Measurements from ENCODE around the gene KIAA1210. TPM values are rescaled to one million over a fixed set of nuclear protein-coding genes. Genes with fewer than 3 reads are reported as not detected.

Gene KIAA1210
- total RNA-seq = not detected

- ChIA-PET CTCF (interaction anchor here (1.2 kb wide), 1 partner anchor 157 kb away, joined by 3 read pairs; no protein-coding TSS in a partner anchor), POLR2A (no interaction called here)
- Mint-ChIP-seq H3K27ac (no peak within 1 kb of the TSS), H3K36me3 (ENCODE audit: low read depth) (no peaks in the 10 kb centered on the region), H3K4me3 (no peak within 1 kb of the TSS), H3K27me3 (peaks cover 4% of the 10 kb centered on the region), H3K4me1 (no peaks in the 10 kb centered on the region), H3K9me3 (no peaks in the 10 kb centered on the region)
- DNase-seq = no peak
These were observed at the start of gene KIAA1210 for GRCh38 chrX:119127650-119128049. Gene KIAA1210 (minus strand): TSS chrX:119127812. CDS start chrX:119123642, 4,170 bp downstream.

GRCh38 chrX:119177278-119177677 lies 49.7 kb upstream of the KIAA1210 start:
- Mint-ChIP-seq H3K4me1 (no peaks in the 10 kb centered on the region), H3K27me3 (no peaks in the 10 kb centered on the region), H3K4me3 (no peak overlapping the region), H3K27ac (no peak overlapping the region), H3K36me3 (ENCODE audit: low read depth) (no peaks in the 10 kb centered on the region), H3K9me3 (no peaks in the 10 kb centered on the region)
- ChIA-PET POLR2A (no interaction called here), CTCF (interaction anchor here (1.2 kb wide), 1 partner anchor 29 kb away, joined by 3 read pairs; no protein-coding TSS in a partner anchor)
- no peak for DNase-seq

- H3K27ac Mint-ChIP-seq = no peak overlapping the region
- H3K27me3 Mint-ChIP-seq = no peaks in the 10 kb centered on the region
- no peaks in the 10 kb centered on the region for H3K9me3 Mint-ChIP-seq
- no peak overlapping the region for H3K4me3 Mint-ChIP-seq
- DNase-seq = no peak
- H3K36me3 Mint-ChIP-seq (ENCODE audit: low read depth) = no peaks in the 10 kb centered on the region
- H3K4me1 Mint-ChIP-seq = no peaks in the 10 kb centered on the region
- CTCF ChIA-PET = no interaction called here
- POLR2A ChIA-PET = no interaction called here
These were observed 47.3 kb upstream of the KIAA1210 start for GRCh38 chrX:119174900-119175299.

- Mint-ChIP-seq H3K27ac (no peak overlapping the region), H3K4me1 (no peaks in the 10 kb centered on the region), H3K36me3 (ENCODE audit: low read depth) (no peaks in the 10 kb centered on the region), H3K9me3 (no peaks in the 10 kb centered on the region), H3K4me3 (no peak overlapping the region), H3K27me3 (peaks cover 4% of the 10 kb centered on the region)
- DNase-seq = no peak
- ChIA-PET POLR2A (no interaction called here), CTCF (no interaction called here)
These were observed 40.5 kb upstream of the KIAA1210 start for GRCh38 chrX:119168104-119168503.

- ChIA-PET CTCF (no interaction called here), POLR2A (no interaction called here)
- peaks cover 3% of the 10 kb centered on the region for H3K27me3 Mint-ChIP-seq
- no peak overlapping the region for H3K27ac Mint-ChIP-seq
- no peaks in the 10 kb centered on the region for H3K4me1 Mint-ChIP-seq
- no peak overlapping the region for H3K4me3 Mint-ChIP-seq
- H3K36me3 Mint-ChIP-seq (ENCODE audit: low read depth) = no peaks in the 10 kb centered on the region
- DNase-seq = no peak
- no peaks in the 10 kb centered on the region for H3K9me3 Mint-ChIP-seq
These were observed 30.6 kb upstream of the KIAA1210 start for GRCh38 chrX:119158226-119158625.

- DNase-seq = no peak
- Mint-ChIP-seq H3K9me3 (no peaks in the 10 kb centered on the region), H3K4me1 (no peaks in the 10 kb centered on the region), H3K27me3 (peaks cover 13% of the 10 kb centered on the region), H3K4me3 (no peak overlapping the region), H3K36me3 (ENCODE audit: low read depth) (no peaks in the 10 kb centered on the region), H3K27ac (no peak overlapping the region)
- ChIA-PET POLR2A (no interaction called here), CTCF (no interaction called here)
These were observed 28.6 kb upstream of the KIAA1210 start for GRCh38 chrX:119156241-119156640.

GRCh38 chrX:119155416-119156035 lies 27.9 kb upstream of the KIAA1210 start:
- peaks cover 13% of the 10 kb centered on the region for H3K27me3 Mint-ChIP-seq
- H3K27ac Mint-ChIP-seq = no peak overlapping the region
- DNase-seq = no peak
- POLR2A ChIA-PET = no interaction called here
- H3K4me1 Mint-ChIP-seq = no peaks in the 10 kb centered on the region
- CTCF ChIA-PET = no interaction called here
- no peak overlapping the region for H3K4me3 Mint-ChIP-seq
- no peaks in the 10 kb centered on the region for H3K9me3 Mint-ChIP-seq
- no peaks in the 10 kb centered on the region for H3K36me3 Mint-ChIP-seq (ENCODE audit: low read depth)

GRCh38 chrX:119151051-119151380 lies 23.4 kb upstream of the KIAA1210 start:
- CTCF ChIA-PET = no interaction called here
- POLR2A ChIA-PET = no interaction called here
- Mint-ChIP-seq H3K36me3 (ENCODE audit: low read depth) (no peaks in the 10 kb centered on the region), H3K27ac (no peak overlapping the region), H3K9me3 (no peaks in the 10 kb centered on the region), H3K4me1 (no peaks in the 10 kb centered on the region), H3K27me3 (peaks cover 13% of the 10 kb centered on the region), H3K4me3 (no peak overlapping the region)
- DNase-seq = no peak

GRCh38 chrX:119150163-119151050 lies 22.8 kb upstream of the KIAA1210 start:
- H3K9me3 Mint-ChIP-seq = no peaks in the 10 kb centered on the region
- ChIA-PET POLR2A (no interaction called here), CTCF (no interaction called here)
- H3K27ac Mint-ChIP-seq = no peak overlapping the region
- no peak overlapping the region for H3K4me3 Mint-ChIP-seq
- DNase-seq = no peak
- H3K36me3 Mint-ChIP-seq (ENCODE audit: low read depth) = no peaks in the 10 kb centered on the region
- peaks cover 12% of the 10 kb centered on the region for H3K27me3 Mint-ChIP-seq
- H3K4me1 Mint-ChIP-seq = no peaks in the 10 kb centered on the region

GRCh38 chrX:119147486-119147885 lies 19.9 kb upstream of the KIAA1210 start:
- no peak overlapping the region for H3K27ac Mint-ChIP-seq
- ChIA-PET CTCF (no interaction called here), POLR2A (no interaction called here)
- H3K36me3 Mint-ChIP-seq (ENCODE audit: low read depth) = no peaks in the 10 kb centered on the region
- H3K27me3 Mint-ChIP-seq = peaks cover 11% of the 10 kb centered on the region
- H3K9me3 Mint-ChIP-seq = no peaks in the 10 kb centered on the region
- H3K4me1 Mint-ChIP-seq = no peaks in the 10 kb centered on the region
- no peak overlapping the region for H3K4me3 Mint-ChIP-seq
- DNase-seq = no peak

- CTCF ChIA-PET = no interaction called here
- Mint-ChIP-seq H3K4me1 (no peaks in the 10 kb centered on the region), H3K4me3 (no peak overlapping the region), H3K9me3 (no peaks in the 10 kb centered on the region), H3K27me3 (peaks cover 1% of the 10 kb centered on the region), H3K27ac (no peak overlapping the region), H3K36me3 (ENCODE audit: low read depth) (no peaks in the 10 kb centered on the region)
- POLR2A ChIA-PET = no interaction called here
- DNase-seq = no peak
These were observed 17.6 kb upstream of the KIAA1210 start for GRCh38 chrX:119145241-119145653.

GRCh38 chrX:119134466-119134865 lies 6.9 kb upstream of the KIAA1210 start:
- no peak for DNase-seq
- Mint-ChIP-seq H3K36me3 (ENCODE audit: low read depth) (no peaks in the 10 kb centered on the region), H3K27ac (no peak overlapping the region), H3K27me3 (no peaks in the 10 kb centered on the region), H3K4me1 (no peaks in the 10 kb centered on the region), H3K9me3 (no peaks in the 10 kb centered on the region), H3K4me3 (no peak overlapping the region)
- CTCF ChIA-PET = no interaction called here
- POLR2A ChIA-PET = no interaction called here

GRCh38 chrX:119132961-119133360 lies 5.3 kb upstream of the KIAA1210 start:
- ChIA-PET CTCF (no interaction called here), POLR2A (no interaction called here)
- H3K4me1 Mint-ChIP-seq = no peaks in the 10 kb centered on the region
- no peaks in the 10 kb centered on the region for H3K36me3 Mint-ChIP-seq (ENCODE audit: low read depth)
- no peak overlapping the region for H3K4me3 Mint-ChIP-seq
- no peaks in the 10 kb centered on the region for H3K9me3 Mint-ChIP-seq
- H3K27ac Mint-ChIP-seq = no peak overlapping the region
- DNase-seq = no peak
- H3K27me3 Mint-ChIP-seq = peaks cover 2% of the 10 kb centered on the region

GRCh38 chrX:119132316-119132715 lies 4.7 kb upstream of the KIAA1210 start:
- DNase-seq = no peak
- Mint-ChIP-seq H3K27me3 (peaks cover 4% of the 10 kb centered on the region), H3K27ac (no peak overlapping the region), H3K36me3 (ENCODE audit: low read depth) (no peaks in the 10 kb centered on the region), H3K4me1 (no peaks in the 10 kb centered on the region), H3K4me3 (no peak overlapping the region), H3K9me3 (no peaks in the 10 kb centered on the region)
- ChIA-PET POLR2A (no interaction called here), CTCF (no interaction called here)
